Mesenchymal stem cell (in vitro differentiated cells and primary cell): ENCODE measurements around the gene PSORS1C2.

Experiments
- DNase-seq: peaks from one replicate; pipeline ENCODE4 v3.0.0-alpha.2; 2013
- H2AFZ ChIP-seq: one replicate; pipeline ENCODE4 v1.6.1; 2013; ENCODE audit warnings: low read depth, mild to moderate bottlenecking, control low read depth, inconsistent platforms, low read length, moderate library complexity
- H2AK5ac ChIP-seq: 2 replicates; pipeline ENCODE4 v1.6.1; 2013; ENCODE audit warnings: low read length, moderate library complexity, mild to moderate bottlenecking, inconsistent platforms; ENCODE audit not compliant: severe bottlenecking
- H2BK120ac ChIP-seq: one replicate; pipeline ENCODE4 v1.6.1; 2013; ENCODE audit warnings: low read depth, mild to moderate bottlenecking, inconsistent platforms, low read length, moderate library complexity
- H2BK12ac ChIP-seq, 2 experiments: one replicate each; pipeline ENCODE4 v1.6.1; 2013; ENCODE audit warnings: inconsistent platforms in 2 of 2, low read length in 2 of 2, mild to moderate bottlenecking in 2 of 2, moderate library complexity in 2 of 2, control low read depth in 1 of 2
- H2BK15ac ChIP-seq: one replicate; pipeline ENCODE4 v1.6.1; 2013; ENCODE audit warnings: mild to moderate bottlenecking, low read depth, inconsistent platforms; ENCODE audit not compliant: poor library complexity, severe bottlenecking
- H2BK5ac ChIP-seq: 2 replicates; pipeline ENCODE4 v1.6.1; 2013; ENCODE audit warnings: low read depth, mild to moderate bottlenecking, low read length, control low read depth, inconsistent platforms; ENCODE audit not compliant: poor library complexity, severe bottlenecking
- H3K14ac ChIP-seq, 2 experiments: one replicate each; pipeline ENCODE4 v1.6.1; 2013; ENCODE audit warnings: inconsistent platforms in 2 of 2, low read length in 2 of 2, control low read depth in 1 of 2, mild to moderate bottlenecking in 1 of 2, moderate library complexity in 1 of 2
- H3K18ac ChIP-seq, 2 experiments: one replicate each; pipeline ENCODE4 v1.6.1; 2013; ENCODE audit warnings: inconsistent platforms in 2 of 2, low read length in 2 of 2, control low read depth in 1 of 2, low read depth in 1 of 2, mild to moderate bottlenecking in 1 of 2
- H3K23ac ChIP-seq, 2 experiments: one replicate each; pipeline ENCODE4 v1.6.1; 2013; ENCODE audit warnings: inconsistent platforms in 2 of 2, low read length in 2 of 2, mild to moderate bottlenecking in 2 of 2, moderate library complexity in 2 of 2, control low read depth in 1 of 2
- H3K27ac ChIP-seq: 2 replicates; pipeline ENCODE4 v1.5.1; 2013; ENCODE audit warnings: mild to moderate bottlenecking, moderate library complexity, low read length, control low read depth, inconsistent platforms; ENCODE audit not compliant: poor library complexity, severe bottlenecking
- H3K27me3 ChIP-seq, 2 experiments: 2 replicates each; pipeline versions ENCODE4 v1.6.1 to v1.7.0; 2013; ENCODE audit warnings: low read length in 2 of 2, mild to moderate bottlenecking in 2 of 2, moderate library complexity in 2 of 2, control low read depth in 1 of 2, inconsistent platforms in 1 of 2; ENCODE audit not compliant: control insufficient read depth in 1 of 2, insufficient read depth in 1 of 2
- H3K36me3 ChIP-seq, 2 experiments: 2 replicates each; pipeline versions ENCODE4 v1.6.1 to v1.7.0; 2013; ENCODE audit warnings: low read length in 2 of 2, control low read depth in 1 of 2, inconsistent platforms in 1 of 2, low read depth in 1 of 2, mild to moderate bottlenecking in 1 of 2; ENCODE audit not compliant: insufficient read depth in 2 of 2, control insufficient read depth in 1 of 2
- H3K4ac ChIP-seq, 2 experiments: one replicate each; pipeline ENCODE4 v1.6.1; 2013; ENCODE audit warnings: inconsistent platforms in 2 of 2, low read length in 2 of 2, mild to moderate bottlenecking in 2 of 2, moderate library complexity in 2 of 2, control low read depth in 1 of 2, low read depth in 1 of 2
- H3K4me1 ChIP-seq: 2 replicates; pipeline ENCODE4 v1.6.1; 2013; ENCODE audit warnings: low read depth, low read length, control low read depth; ENCODE audit not compliant: control insufficient read depth, insufficient read depth
- H3K4me2 ChIP-seq: 2 replicates; pipeline ENCODE4 v1.6.1; 2013; ENCODE audit warnings: low read length, mild to moderate bottlenecking, inconsistent platforms; ENCODE audit not compliant: poor library complexity, severe bottlenecking
- H3K4me3 ChIP-seq, 2 experiments: 2 replicates each; pipeline versions ENCODE4 v1.5.1 to v1.7.0; 2013; ENCODE audit warnings: low read length in 2 of 2, mild to moderate bottlenecking in 2 of 2, control low read depth in 1 of 2, low read depth in 1 of 2; ENCODE audit not compliant: insufficient read depth in 1 of 2
- H3K79me1 ChIP-seq: replicated peaks from 2 replicates; pipeline ENCODE4 v1.6.1; 2013; ENCODE audit warnings: mild to moderate bottlenecking, control low read depth, low read length, inconsistent platforms; ENCODE audit not compliant: poor library complexity, severe bottlenecking
- H3K9ac ChIP-seq: 2 replicates; pipeline ENCODE4 v1.7.0; 2013; ENCODE audit warnings: mild to moderate bottlenecking, low read length, moderate library complexity
- H3K9me3 ChIP-seq: 2 replicates; pipeline ENCODE4 v1.7.0; 2013; ENCODE audit warnings: mild to moderate bottlenecking, low read length; ENCODE audit not compliant: control insufficient read depth
- H4K8ac ChIP-seq: one replicate; pipeline ENCODE4 v1.6.1; 2013; ENCODE audit warnings: inconsistent platforms, mild to moderate bottlenecking, low read length, moderate library complexity
- H4K91ac ChIP-seq: one replicate; pipeline ENCODE4 v1.6.1; 2013; ENCODE audit warnings: mild to moderate bottlenecking, low read length, inconsistent platforms
- WGBS: methylation state at CpG from one replicate; pipeline ENCODE4 v1.1.7; 2013; ENCODE audit warnings: mixed read lengths; 5-methylcytosine and 5-hydroxymethylcytosine counted together

Gene PSORS1C2

DNA sequence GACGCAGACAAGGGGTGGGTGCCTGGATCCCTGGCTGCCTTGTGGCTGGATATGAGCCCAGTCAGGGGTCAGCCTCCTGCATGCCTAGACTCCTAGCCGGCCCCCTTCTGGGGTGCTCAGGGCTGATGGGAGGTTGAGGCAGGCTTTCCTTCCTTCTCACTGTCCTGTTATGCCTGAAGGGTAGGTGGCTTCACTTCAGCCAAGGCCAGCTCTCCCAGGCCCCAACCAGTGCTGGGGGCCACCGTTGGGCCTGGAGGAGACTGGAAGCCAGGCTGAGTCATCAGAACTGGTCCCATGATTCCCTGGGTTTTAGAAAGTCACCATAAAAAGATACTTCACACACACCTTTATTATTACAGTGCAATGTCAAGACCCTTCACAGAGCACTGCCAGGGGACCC, 34.5 kb upstream of the PSORS1C2 start:
- no peak overlapping the region for H3K4me2 ChIP-seq
- H3K27me3 ChIP-seq, result peaks cover 0 to 16% of the 10 kb centered on the region in 2 experiments
- WGBS, result 40% methylated on average over 3 of the region's 3 CpGs

GRCh38 chr6:31172973-31173384, 34.1 kb upstream of the PSORS1C2 start:
- no peak overlapping the region for H4K91ac ChIP-seq
- H3K4ac ChIP-seq, result no peak overlapping the region
- H3K9me3 ChIP-seq, result no peaks in the 10 kb centered on the region
- H3K27ac ChIP-seq, result no peak overlapping the region
- no peak overlapping the region for H2BK12ac ChIP-seq
- no peak overlapping the region for H3K4me2 ChIP-seq
- H3K23ac ChIP-seq, result no peak overlapping the region
- H4K8ac ChIP-seq, result no peak overlapping the region
- H2AK5ac ChIP-seq, result no peak overlapping the region
- H3K27me3 ChIP-seq, result peaks cover 0 to 16% of the 10 kb centered on the region in 2 experiments
- 54% methylated on average over 4 of the region's 5 CpGs for WGBS
- H2BK15ac ChIP-seq, result no peak overlapping the region
- H2BK5ac ChIP-seq, result no peak overlapping the region
- no peak overlapping the region for H2BK120ac ChIP-seq
- no peak overlapping the region for H3K9ac ChIP-seq
- no peak overlapping the region for H3K4me3 ChIP-seq
- peaks cover 18% of the 10 kb centered on the region for H3K4me1 ChIP-seq
- H3K14ac ChIP-seq, result no peak overlapping the region
- no peak for DNase-seq
- H3K79me1 ChIP-seq, result peaks cover 42% of the 10 kb centered on the region
- H3K18ac ChIP-seq, result no peak overlapping the region
- H2AFZ ChIP-seq, result no peak overlapping the region
- peaks cover 0 to 21% of the 10 kb centered on the region in 2 experiments for H3K36me3 ChIP-seq

More for the DNA sequence above, 34.5 kb upstream of the PSORS1C2 start:
- H3K27ac ChIP-seq, result no peak overlapping the region
- H3K4ac ChIP-seq, result no peak overlapping the region
- H3K4me3 ChIP-seq, result no peak overlapping the region
- no peaks in the 10 kb centered on the region for H3K9me3 ChIP-seq
- H3K79me1 ChIP-seq, result peaks cover 45% of the 10 kb centered on the region
- no peak overlapping the region for H2BK120ac ChIP-seq
- no peak overlapping the region for H2BK12ac ChIP-seq
- no peak overlapping the region for H2AFZ ChIP-seq
- no peak overlapping the region for H4K91ac ChIP-seq
- no peak overlapping the region for H3K23ac ChIP-seq
- peak overlapping the region in 1 of 2 experiments; percentile 22 for H3K18ac ChIP-seq
- no peak overlapping the region for H2BK5ac ChIP-seq
- peaks cover 18% of the 10 kb centered on the region for H3K4me1 ChIP-seq
- no peak overlapping the region for H2BK15ac ChIP-seq
- no peak overlapping the region for H3K9ac ChIP-seq
- H3K14ac ChIP-seq, result no peak overlapping the region
- no peak overlapping the region for H4K8ac ChIP-seq
- no peak for DNase-seq
- no peak overlapping the region for H2AK5ac ChIP-seq
- peaks cover 0 to 24% of the 10 kb centered on the region in 2 experiments for H3K36me3 ChIP-seq

DNA sequence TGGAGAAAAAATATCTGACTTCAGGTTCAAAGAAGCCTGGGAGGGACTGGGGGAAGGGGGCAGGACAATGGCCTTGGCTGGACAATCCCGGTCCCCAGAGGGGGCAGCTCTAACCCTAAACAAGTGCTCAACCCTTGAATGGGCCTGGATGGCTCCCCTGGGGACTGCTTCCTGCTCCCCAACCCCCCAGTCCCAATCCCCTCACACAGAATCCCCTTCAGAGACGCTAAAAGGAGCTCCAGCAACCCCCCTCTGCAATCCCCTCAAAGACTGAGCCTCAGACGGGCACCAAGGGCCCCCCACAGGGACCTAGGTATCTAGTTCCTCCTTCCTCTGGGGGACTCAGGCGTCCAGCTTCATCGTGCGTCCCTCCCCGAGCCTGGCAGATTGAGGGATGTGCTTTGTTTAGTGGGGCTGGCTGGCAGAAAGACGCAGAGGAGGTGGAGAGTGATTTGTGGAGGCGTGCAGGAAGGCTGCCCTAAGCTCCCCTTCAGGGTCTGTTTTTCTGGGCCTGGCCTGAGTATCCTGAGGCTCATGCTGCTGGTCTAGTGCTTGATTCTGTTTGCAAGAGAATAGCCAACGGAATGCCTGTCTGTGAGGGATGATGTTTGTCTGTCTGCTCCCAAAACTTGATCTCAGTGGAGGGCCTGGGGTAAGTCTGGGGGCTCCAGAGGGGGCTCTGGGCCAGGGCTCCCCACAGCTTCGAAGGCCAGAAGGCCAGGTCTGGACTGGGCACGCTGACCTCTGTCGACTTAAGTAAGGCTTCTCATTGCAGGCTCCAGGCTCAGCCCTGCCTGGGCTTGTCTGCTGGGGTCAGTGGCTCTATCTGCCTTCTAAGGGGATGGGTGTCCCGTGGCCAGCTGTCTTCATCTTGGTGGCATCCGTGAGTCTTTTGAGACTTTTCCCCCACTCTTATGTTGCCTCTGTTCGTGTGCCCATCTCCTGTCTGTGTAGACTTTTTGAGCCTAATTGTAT, 33.4 kb upstream of the PSORS1C2 start:
- no peak overlapping the region for H3K9ac ChIP-seq
- no peak overlapping the region for H4K91ac ChIP-seq
- H3K9me3 ChIP-seq, result no peaks in the 10 kb centered on the region
- H3K79me1 ChIP-seq, result peaks cover 43% of the 10 kb centered on the region
- no peak overlapping the region for H3K18ac ChIP-seq
- H2AK5ac ChIP-seq, result no peak overlapping the region
- no peak overlapping the region for H2BK120ac ChIP-seq
- H3K27me3 ChIP-seq, result peaks cover 0 to 16% of the 10 kb centered on the region in 2 experiments
- no peak overlapping the region for H2AFZ ChIP-seq
- H3K27ac ChIP-seq, result no peak overlapping the region
- peaks cover 18% of the 10 kb centered on the region for H3K4me1 ChIP-seq
- no peak overlapping the region for H3K23ac ChIP-seq
- no peak overlapping the region for H4K8ac ChIP-seq
- H3K36me3 ChIP-seq, result peaks cover 0 to 15% of the 10 kb centered on the region in 2 experiments
- no peak overlapping the region for H2BK12ac ChIP-seq
- H2BK5ac ChIP-seq, result no peak overlapping the region
- H3K4ac ChIP-seq, result no peak overlapping the region
- no peak for DNase-seq
- H3K14ac ChIP-seq, result no peak overlapping the region
- no peak overlapping the region for H3K4me3 ChIP-seq
- 39% methylated on average over 15 of the region's 16 CpGs for WGBS
- no peak overlapping the region for H3K4me2 ChIP-seq
- no peak overlapping the region for H2BK15ac ChIP-seq

- no peak overlapping the region for H3K18ac ChIP-seq
- H3K9me3 ChIP-seq, result no peaks in the 10 kb centered on the region
- H3K27ac ChIP-seq, result no peak overlapping the region
- H3K4me2 ChIP-seq, result no peak overlapping the region
- no peak overlapping the region for H2AFZ ChIP-seq
- no peak overlapping the region for H4K91ac ChIP-seq
- H3K14ac ChIP-seq, result no peak overlapping the region
- H2BK12ac ChIP-seq, result no peak overlapping the region
- H2BK15ac ChIP-seq, result no peak overlapping the region
- H3K9ac ChIP-seq, result no peak overlapping the region
- DNase-seq, result no peak
- H3K4ac ChIP-seq, result no peak overlapping the region
- no peak overlapping the region for H2BK120ac ChIP-seq
- peaks cover 43% of the 10 kb centered on the region for H3K79me1 ChIP-seq
- peaks cover 18% of the 10 kb centered on the region for H3K4me1 ChIP-seq
- H4K8ac ChIP-seq, result no peak overlapping the region
- no peak overlapping the region for H2BK5ac ChIP-seq
- no peak overlapping the region for H3K23ac ChIP-seq
- H2AK5ac ChIP-seq, result no peak overlapping the region
- no peak overlapping the region for H3K4me3 ChIP-seq
- peaks cover 0 to 14% of the 10 kb centered on the region in 2 experiments for H3K36me3 ChIP-seq
- H3K27me3 ChIP-seq, result peaks cover 0 to 16% of the 10 kb centered on the region in 2 experiments
- 90% methylated on average over 10 of the region's 10 CpGs for WGBS
These were observed 32.3 kb upstream of the PSORS1C2 start for GRCh38 chr6:31170987-31171671.
